Prostate gland (tissue), 2 donors: ENCODE measurements around the gene NAA38. TPM values are rescaled to one million over a fixed set of nuclear protein-coding genes. Genes with fewer than 3 reads are reported as not detected.

Source experiments
- DNase-seq: peaks from one replicate; pipeline ENCODE4 v3.0.0-alpha.2; 2019; ENCODE audit warnings: low spot score
- H3K27ac ChIP-seq, 2 donors: fragments of 200-600 bp; sonication (generic); 2 replicates each; pipeline ENCODE4 v1.5.1; 2017 to 2019
- H3K27me3 ChIP-seq: fragments of 200-600 bp; sonication (generic); replicated peaks from 2 replicates; pipeline ENCODE4 v1.5.1; 2019; ENCODE audit not compliant: insufficient read depth
- H3K36me3 ChIP-seq, 2 donors: fragments of 200-600 bp; sonication (generic); 1 replicate in 1 of 2; 2 replicates in 1 of 2; pipeline versions ENCODE4 v1.5.1 to v1.8.1; 2017 to 2019
- H3K4me1 ChIP-seq: fragments of 200-600 bp; sonication (generic); replicated peaks from 2 replicates; pipeline ENCODE4 v1.5.1; 2019
- H3K4me3 ChIP-seq, 2 donors: fragments of 200-600 bp; sonication (generic); 2 replicates each; pipeline ENCODE4 v1.5.1; 2017 to 2019
- H3K9me3 ChIP-seq: fragments of 200-600 bp; sonication (generic); 2 replicates; pipeline ENCODE4 v1.5.1; 2017
- POLR2A ChIP-seq: fragments of 450-650 bp; IDR thresholded peaks from one replicate; pipeline ENCODE4 v1.6.1; 2016; ENCODE audit warnings: antibody characterized with exemption, mild to moderate bottlenecking
- POLR2AphosphoS5 ChIP-seq: sonication (generic); formaldehyde crosslinking; IDR thresholded peaks from one replicate; pipeline ENCODE4 v1.6.1; 2017; ENCODE audit warnings: antibody characterized with exemption
- WGBS: methylation state at CpG from one replicate; pipeline ENCODE4 v1.1.5; 2018; 5-methylcytosine and 5-hydroxymethylcytosine counted together
- intact Hi-C: fragments of 100-400 bp; cut with DNase I; formaldehyde crosslinking; loops from one replicate; pipeline ENCODE4 v1.14.2; 2022
- total RNA-seq, 2 donors: library from RNA; depleted of rRNA; stranded (reverse); fragments of >200 nt; gene quantifications; one replicate each; pipeline ENCODE4 v1.1.0, GENCODE V29; 2016
- TF ChIP-seq, protein P1 (sequence below), 4 experiments: fragments of 200-600 bp in 2 of 4; fragments of 450-650 bp in 2 of 4; sonication (generic) in 2 of 4; IDR thresholded peaks; 1 replicate in 3 of 4; 2 replicates in 1 of 4; pipeline ENCODE4 v1.5.1; 2016 to 2019; ENCODE audit warnings: antibody characterized with exemption in 4 of 4, mild to moderate bottlenecking in 2 of 4, moderate library complexity in 2 of 4

NAA38 gene
- total RNA-seq, 2 donors from 2014 or later: 74.6 to 163 TPM

DNA sequence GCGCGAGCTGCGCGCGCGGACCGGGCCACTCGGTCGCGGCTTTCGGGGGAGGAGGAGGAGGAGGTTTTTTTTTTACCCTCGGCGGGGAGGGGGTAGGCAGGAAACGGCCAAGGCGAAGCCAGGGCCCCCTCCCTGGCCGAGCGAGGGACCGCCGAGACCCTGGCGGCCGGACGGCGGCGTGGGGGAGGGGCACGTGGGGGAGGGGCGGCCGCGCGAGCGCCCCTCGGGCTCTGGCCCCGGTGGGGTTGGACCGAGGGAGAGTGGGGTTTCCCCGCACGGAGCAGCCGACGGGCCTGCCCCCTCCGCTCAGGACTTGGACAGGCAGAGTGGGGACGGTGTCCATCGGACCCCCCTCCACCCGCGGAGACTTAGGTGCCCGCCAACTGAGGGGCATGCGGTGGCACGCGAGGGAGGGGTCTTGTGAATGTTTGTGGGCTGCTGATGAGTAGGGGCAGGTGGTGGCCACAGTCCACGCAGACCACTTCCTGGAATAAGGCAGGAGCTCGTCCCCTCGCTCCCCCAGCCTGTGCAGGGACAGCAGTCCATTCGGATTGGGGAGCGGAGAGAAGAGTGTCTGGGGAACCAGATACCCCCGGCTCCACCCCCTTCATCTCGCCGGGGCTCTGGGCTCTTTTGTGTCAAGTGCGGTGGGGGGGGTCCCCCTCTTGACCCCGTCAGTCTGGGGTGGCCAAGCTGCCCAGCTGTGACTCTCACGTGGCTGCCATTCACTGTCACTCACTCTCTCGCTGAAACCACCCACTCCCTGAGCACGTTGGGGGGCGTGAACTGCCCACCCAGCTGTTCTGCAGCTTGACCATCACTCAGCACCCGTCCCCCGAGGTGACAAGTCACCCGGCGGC lies 28.2 kb upstream of the NAA38 start:
- peak overlapping the region; percentile 77 to 90 for H3K4me3 ChIP-seq
- under 1% methylated on average over 54 of the region's 64 CpGs for WGBS
- no peaks in the 10 kb centered on the region for H3K27me3 ChIP-seq
- H3K4me1 ChIP-seq: peaks cover 26% of the 10 kb centered on the region
- DNase-seq: peak; percentile 31
- intact Hi-C loops: no loop called here
- no peaks in the 10 kb centered on the region for H3K9me3 ChIP-seq
- TF ChIP-seq POLR2AphosphoS5 (no peak), POLR2A (peak; percentile 51)
- no peaks in the 10 kb centered on the region for H3K36me3 ChIP-seq
- peak overlapping the region; percentile 97 to 99 for H3K27ac ChIP-seq

DNA sequence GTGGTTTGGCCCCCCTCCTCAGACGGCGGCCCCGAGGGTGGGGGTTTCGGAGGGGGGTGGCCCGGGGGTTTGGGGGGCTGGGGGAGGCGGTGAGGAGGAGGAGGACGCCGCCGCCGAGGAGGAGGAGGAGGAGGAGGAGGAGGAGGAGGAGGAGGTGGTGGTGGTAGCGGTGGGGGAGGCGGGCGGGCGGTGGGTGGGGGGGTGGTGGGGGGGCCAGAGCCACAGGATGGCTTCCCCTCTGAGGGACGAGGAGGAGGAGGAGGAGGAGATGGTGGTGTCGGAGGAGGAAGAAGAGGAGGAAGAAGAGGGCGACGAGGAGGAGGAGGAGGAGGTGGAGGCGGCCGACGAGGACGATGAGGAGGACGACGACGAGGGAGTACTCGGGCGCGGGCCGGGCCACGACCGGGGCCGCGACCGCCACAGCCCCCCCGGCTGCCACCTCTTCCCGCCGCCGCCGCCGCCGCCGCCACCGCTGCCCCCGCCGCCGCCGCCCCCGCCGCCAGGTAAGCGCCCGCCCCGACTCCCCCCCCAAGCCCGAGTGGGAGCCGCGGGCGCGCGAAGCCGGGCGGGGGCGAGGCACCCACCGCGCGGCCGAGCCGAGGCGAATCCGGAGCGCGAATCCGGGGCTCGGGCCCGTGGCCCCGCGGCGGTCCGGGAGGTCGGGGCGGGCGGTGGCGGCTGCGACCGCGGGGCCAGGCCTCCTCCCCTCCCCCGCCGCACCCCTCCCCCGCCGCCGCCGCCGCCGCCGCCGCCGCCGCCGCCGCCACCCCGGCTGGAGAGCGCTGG lies 27.4 kb upstream of the NAA38 start:
- Histone ChIP-seq H3K27me3 (no peaks in the 10 kb centered on the region), H3K36me3 (no peaks in the 10 kb centered on the region), H3K4me3 (peak overlapping the region; percentile 77 to 90), H3K27ac (peak overlapping the region; percentile 97 to 99), H3K9me3 (no peaks in the 10 kb centered on the region), H3K4me1 (peaks cover 24% of the 10 kb centered on the region)
- intact Hi-C loops: no loop called here
- DNase-seq: no peak
- WGBS: under 1% methylated on average over 66 of the region's 100 CpGs
- TF ChIP-seq POLR2AphosphoS5: no peak
- TF ChIP-seq POLR2A: no peak
- TF ChIP-seq, protein P1, sequence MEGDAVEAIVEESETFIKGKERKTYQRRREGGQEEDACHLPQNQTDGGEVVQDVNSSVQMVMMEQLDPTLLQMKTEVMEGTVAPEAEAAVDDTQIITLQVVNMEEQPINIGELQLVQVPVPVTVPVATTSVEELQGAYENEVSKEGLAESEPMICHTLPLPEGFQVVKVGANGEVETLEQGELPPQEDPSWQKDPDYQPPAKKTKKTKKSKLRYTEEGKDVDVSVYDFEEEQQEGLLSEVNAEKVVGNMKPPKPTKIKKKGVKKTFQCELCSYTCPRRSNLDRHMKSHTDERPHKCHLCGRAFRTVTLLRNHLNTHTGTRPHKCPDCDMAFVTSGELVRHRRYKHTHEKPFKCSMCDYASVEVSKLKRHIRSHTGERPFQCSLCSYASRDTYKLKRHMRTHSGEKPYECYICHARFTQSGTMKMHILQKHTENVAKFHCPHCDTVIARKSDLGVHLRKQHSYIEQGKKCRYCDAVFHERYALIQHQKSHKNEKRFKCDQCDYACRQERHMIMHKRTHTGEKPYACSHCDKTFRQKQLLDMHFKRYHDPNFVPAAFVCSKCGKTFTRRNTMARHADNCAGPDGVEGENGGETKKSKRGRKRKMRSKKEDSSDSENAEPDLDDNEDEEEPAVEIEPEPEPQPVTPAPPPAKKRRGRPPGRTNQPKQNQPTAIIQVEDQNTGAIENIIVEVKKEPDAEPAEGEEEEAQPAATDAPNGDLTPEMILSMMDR (IDR thresholded peaks at IDR 0.05): no peak

DNA sequence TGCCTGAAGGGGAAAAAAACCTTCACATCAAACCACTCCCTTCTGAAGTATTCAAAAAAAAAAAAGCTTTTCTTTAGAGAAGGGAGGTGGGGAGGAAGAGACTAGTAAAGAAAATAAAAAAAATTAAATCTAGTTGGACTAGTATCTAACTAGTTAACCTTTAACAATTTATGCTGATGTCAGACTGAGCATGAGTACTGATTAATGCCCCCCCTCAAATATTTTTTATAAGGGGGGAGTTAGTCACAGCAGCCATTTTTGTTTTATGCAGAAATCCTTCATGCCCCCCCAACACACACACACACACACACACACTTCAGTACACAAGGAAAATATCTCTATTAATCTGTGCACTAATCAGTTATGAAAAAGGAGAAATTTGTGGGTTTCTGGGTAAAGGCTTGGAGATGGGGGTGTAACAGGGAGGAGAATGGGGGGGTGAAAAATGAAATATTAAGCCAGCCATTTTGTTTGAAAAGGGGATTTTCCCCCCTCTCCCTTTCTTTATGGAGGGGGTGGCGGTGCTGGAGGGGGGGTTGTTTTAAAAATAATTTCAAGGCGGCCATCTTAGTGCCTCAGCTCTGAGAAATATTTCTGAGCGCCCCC lies 26.5 kb upstream of the NAA38 start:
- intact Hi-C loops: no loop called here
- no peaks in the 10 kb centered on the region for H3K9me3 ChIP-seq
- H3K27me3 ChIP-seq: no peaks in the 10 kb centered on the region
- peaks cover 15% of the 10 kb centered on the region for H3K4me1 ChIP-seq
- peak overlapping the region; percentile 77 to 90 for H3K4me3 ChIP-seq
- no peak for DNase-seq
- H3K27ac ChIP-seq: peak overlapping the region; percentile 97 to 99
- no peak for TF ChIP-seq POLR2AphosphoS5
- TF ChIP-seq, protein P1 (IDR thresholded peaks at IDR 0.05): no peak
- TF ChIP-seq POLR2A: no peak
- H3K36me3 ChIP-seq: no peaks in the 10 kb centered on the region
- 0% methylated on average over 3 of the region's 3 CpGs for WGBS

DNA sequence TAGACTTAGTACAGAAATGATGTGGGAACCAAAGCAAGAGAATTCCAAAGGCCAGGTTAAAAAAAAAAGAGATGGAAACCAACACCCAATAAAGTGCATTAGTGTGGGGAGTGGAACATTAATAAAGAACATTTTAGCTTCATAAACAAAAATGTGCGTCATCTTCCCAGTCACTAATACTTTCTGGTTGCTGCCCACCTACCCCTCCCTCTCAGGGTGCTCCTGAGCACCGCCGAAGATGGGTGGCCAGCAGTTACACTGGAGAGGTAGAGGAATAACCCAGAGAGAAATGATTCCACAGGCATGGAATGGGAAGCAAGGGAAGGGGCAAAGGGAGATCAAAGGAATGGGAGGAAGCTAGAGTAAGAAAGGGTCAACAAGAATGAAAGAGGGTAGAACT lies 25.3 kb upstream of the NAA38 start:
- intact Hi-C loops: no loop called here
- H3K27ac ChIP-seq: peak overlapping the region; percentile 97 to 99
- no peak for TF ChIP-seq POLR2A
- TF ChIP-seq, protein P1 (IDR thresholded peaks at IDR 0.05): no peak
- no peak for TF ChIP-seq POLR2AphosphoS5
- H3K27me3 ChIP-seq: no peaks in the 10 kb centered on the region
- peak overlapping the region in 1 of 2 donors; percentile 77 for H3K4me3 ChIP-seq
- H3K36me3 ChIP-seq: no peaks in the 10 kb centered on the region
- peaks cover 10% of the 10 kb centered on the region for H3K4me1 ChIP-seq
- 39% methylated on average over 3 of the region's 3 CpGs for WGBS
- no peak for DNase-seq
- H3K9me3 ChIP-seq: no peaks in the 10 kb centered on the region

DNA sequence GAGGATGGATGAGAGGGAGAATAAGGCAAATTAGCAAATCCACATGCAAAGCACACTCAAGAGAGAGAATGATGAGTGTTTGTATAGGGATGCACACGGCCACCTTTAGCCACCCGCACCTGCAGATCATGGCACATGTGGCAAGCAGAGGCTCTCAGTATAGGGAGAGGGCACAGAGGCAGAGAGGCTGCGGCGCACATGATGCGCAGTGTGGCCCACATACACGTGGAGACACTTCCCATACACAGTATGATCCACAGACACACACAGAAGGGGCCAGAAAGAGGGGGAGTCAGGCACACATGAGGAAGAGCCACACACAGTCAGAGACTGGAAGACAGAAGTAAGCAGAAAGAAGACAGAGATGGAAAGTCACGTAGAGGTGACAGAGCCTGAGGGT lies 24.7 kb upstream of the NAA38 start:
- Histone ChIP-seq H3K9me3 (no peaks in the 10 kb centered on the region), H3K27ac (peak overlapping the region; percentile 97 to 99), H3K27me3 (no peaks in the 10 kb centered on the region), H3K4me1 (peaks cover 10% of the 10 kb centered on the region), H3K36me3 (no peaks in the 10 kb centered on the region), H3K4me3 (no peak overlapping the region)
- DNase-seq: no peak
- intact Hi-C loops: no loop called here
- TF ChIP-seq POLR2AphosphoS5: no peak
- TF ChIP-seq, protein P1 (IDR thresholded peaks at IDR 0.05): no peak
- no peak for TF ChIP-seq POLR2A
- WGBS: 47% methylated on average over 7 of the region's 7 CpGs
